C4-2B (cell line): Measurements from ENCODE around the gene SPATA31E1.
"Not testable (repeated sequence)": the region's sequence is repeated elsewhere in the genome, so short reads cannot be mapped to it uniquely, and the experiment has no call there.

ENCODE experiments used
- H3K27ac ChIP-seq: fragments of 450-650 bp; 2 replicates; pipeline ENCODE4 v1.5.1; 2017
- CTCF ChIP-seq: fragments of 450-650 bp; conservative IDR thresholded peaks from 2 replicates; pipeline ENCODE4 v1.5.1; 2017; ENCODE audit warnings: mild to moderate bottlenecking
- ZFX ChIP-seq: fragments of 450-650 bp; IDR thresholded peaks from 2 replicates; pipeline ENCODE4 v1.6.1; 2017

SPATA31E1 gene

GRCh38 chr9:87849144-87849758, 33.4 kb upstream of the SPATA31E1 start:
- TF ChIP-seq ZFX: no peak
- no peak for TF ChIP-seq CTCF
- H3K27ac ChIP-seq: no peak overlapping the region

- H3K27ac ChIP-seq: no peak overlapping the region
These were observed 32.3 kb upstream of the SPATA31E1 start for GRCh38 chr9:87850391-87850790.

GRCh38 chr9:87851186-87851585, 31.5 kb upstream of the SPATA31E1 start:
- H3K27ac ChIP-seq: not testable (repeated sequence)

More at GRCh38 chr9:87850391-87850790, 32.3 kb upstream of the SPATA31E1 start:
- TF ChIP-seq ZFX (no peak), CTCF (no peak)

- H3K27ac ChIP-seq: no peak overlapping the region
These were observed 29.4 kb upstream of the SPATA31E1 start for GRCh38 chr9:87853302-87853701.

GRCh38 chr9:87853876-87854579, 28.6 kb upstream of the SPATA31E1 start:
- TF ChIP-seq CTCF (no peak), ZFX (no peak)
- no peak overlapping the region for H3K27ac ChIP-seq

More at GRCh38 chr9:87853302-87853701, 29.4 kb upstream of the SPATA31E1 start:
- TF ChIP-seq CTCF (no peak), ZFX (no peak)

- no peak for TF ChIP-seq CTCF
- TF ChIP-seq ZFX: no peak
These were observed 28.1 kb upstream of the SPATA31E1 start for GRCh38 chr9:87854580-87854955.

GRCh38 chr9:87855061-87855460, 27.6 kb upstream of the SPATA31E1 start:
- TF ChIP-seq ZFX (no peak), CTCF (no peak)
- no peak overlapping the region for H3K27ac ChIP-seq

More at GRCh38 chr9:87854580-87854955, 28.1 kb upstream of the SPATA31E1 start:
- no peak overlapping the region for H3K27ac ChIP-seq
